ENCODE measurements around the gene PGAP2.
"Not testable (repeated sequence)": the region's sequence is repeated elsewhere in the genome, so short reads cannot be mapped to it uniquely, and the experiment has no call there.

PGAP2 gene

GRCh38 chr11:3859373-3859881 lies 51.1 kb downstream of the PGAP2 start:
- DNase-seq: no peak

DNA sequence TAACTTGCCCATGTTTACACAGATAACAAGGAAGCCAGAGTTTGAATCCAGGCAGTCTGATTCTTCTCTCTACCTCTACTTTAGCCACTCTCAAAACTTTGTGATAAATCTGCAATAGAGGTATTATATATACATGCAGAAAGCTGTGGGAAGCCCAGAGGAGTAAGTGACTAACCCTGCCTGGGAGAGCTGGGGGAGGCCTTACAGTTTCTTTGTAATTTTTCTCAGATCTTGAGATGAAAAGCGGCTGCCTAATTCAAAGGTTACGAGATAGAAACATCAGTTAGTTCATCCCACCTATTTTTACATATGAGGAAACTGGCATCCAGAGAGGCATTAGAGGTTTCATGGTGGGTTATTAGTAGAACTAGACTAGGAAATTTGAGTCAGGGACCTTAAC lies 52.0 kb downstream of the PGAP2 start:
- no peak for DNase-seq

DNA sequence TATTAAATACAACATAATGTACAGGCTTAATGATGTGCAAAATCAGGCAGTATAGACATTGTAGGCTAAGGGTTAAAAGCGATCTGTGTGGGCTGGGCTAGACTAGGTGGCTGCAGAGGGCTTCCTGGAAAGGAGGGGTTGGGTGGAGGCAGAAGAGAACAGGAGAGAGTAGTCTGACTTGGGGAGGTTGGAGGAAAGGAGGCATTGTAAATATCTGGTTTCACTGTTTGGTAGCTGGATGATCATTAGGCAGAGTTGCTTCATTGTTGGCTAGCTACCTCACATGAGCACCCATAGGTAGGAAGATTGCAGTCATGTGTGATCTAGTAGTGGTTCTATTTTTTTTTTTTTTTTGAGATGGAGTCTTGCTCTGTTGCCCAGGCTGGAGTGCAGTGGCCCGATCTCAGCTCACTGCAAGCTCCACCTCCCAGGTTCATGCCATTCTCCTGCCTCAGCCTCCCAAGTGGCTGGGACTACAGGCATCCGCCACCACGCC lies 52.6 kb downstream of the PGAP2 start:
- not testable (repeated sequence) for DNase-seq

DNA sequence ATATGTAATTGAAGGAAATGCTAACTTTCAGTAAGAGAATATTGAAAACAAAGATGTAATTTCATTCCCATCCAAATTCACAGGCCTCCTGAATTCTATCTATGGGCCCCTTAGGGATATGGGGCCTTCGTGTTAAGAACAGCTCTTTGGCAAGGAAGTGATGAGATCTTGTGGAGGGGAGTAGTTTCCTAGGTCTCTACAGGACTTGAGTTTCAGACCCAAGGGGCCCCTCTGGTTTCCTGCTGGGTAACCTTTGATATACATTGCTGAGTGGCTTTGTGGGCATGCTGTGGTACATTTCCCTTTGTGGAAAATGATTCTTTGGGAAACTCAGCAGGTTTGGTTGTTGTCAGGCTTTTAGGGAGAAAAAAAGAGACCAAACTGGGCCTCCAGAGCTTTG lies 53.3 kb downstream of the PGAP2 start:
- DNase-seq: no peak

- no peak for DNase-seq
These were observed 57.2 kb downstream of the PGAP2 start for GRCh38 chr11:3865388-3866193.

DNA sequence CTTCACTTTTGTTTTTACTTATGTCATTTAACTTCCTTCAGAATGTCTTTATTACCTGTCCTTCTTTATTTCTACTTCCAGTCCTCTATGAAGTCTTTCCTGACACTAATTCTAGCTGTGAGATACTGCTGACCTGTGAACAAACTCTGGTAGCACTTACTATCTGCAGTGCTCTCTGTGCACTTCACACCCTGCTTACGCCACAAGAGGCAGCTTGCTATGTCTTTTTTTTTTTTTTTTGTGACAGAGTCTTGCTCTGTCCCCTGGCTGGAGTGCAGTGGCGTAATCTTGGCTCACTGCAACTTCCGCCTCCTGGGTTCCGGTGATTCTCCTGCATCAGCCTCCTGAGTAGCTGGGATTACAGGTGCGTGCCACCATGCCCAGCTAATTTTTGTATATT lies 57.8 kb downstream of the PGAP2 start:
- no peak for DNase-seq

- DNase-seq: no peak
These were observed 58.5 kb downstream of the PGAP2 start for GRCh38 chr11:3866836-3867208.

DNA sequence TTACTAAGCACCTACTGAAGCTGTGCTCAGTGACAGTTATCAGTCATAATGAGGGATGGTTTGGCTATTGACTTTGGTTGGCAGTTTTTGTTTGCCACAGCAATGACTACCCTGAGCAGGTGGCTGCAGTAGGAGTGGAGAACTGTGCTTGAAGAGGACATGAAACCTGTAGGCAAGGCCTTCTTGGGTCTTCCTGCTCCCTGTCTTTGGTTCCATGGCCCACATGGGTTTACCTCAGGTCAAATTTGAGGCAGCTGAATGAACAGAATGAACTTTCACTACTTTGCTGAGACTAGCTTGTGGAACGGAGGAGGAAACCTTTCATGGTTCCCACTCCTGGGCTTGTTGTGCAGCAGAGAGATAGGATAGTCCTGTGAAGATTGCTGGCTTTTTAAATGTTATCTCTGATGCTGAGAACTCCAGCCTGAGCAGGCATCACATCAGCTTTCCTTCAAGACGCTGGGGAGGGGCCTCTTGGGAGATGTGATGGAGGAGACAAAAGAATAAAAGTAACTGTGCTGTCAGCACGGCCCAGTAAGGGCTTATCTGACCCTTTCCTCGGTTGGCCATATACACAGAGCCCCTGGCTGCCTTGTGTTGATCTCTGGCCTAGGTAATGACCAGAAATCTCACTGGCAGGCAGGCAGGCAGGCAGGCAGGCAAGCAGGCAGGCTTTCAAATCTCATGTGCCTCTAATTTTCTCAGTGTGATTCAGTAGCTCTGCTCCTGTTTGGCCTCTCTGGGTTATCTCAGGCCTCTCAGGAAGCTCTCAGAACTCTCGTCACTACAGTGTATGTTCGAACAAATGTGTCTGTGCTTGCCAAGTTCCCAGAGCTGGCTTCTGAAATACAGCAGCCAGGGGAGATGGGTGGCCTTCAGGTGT lies 59.1 kb downstream of the PGAP2 start:
- no peak for DNase-seq

DNA sequence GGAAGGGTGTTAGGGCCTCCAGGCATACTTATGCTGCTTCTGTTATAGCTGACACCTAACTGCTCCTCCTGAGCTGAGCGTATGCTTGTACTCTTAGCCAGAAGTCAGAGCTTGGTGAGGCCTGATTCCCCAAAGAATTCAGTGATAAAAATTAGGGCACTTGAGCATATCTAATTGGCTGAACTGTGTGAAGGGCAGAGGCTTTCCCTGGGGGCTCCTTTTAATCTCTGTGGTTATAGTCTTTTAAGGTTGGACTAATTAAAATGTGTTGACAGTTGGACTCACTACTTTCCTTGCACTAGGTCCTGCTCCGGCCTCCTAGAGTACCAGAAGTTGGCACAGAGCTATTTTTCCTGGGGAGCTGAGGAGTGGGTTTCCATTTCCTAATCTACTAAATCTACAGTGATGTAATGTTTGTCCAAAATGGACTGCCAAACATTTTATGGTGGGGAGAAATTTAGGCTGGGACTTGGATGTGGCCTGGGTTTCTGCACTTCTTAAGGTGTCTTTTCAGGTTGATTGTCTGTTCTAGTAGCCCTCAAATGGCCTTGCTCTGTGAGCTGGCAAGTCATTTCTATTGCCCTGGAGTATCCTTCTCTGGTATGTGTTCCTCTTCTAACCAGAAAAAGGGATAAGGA lies 65.5 kb downstream of the PGAP2 start:
- no peak for DNase-seq
